ENCODE results near the gene FKBP15.
"Not testable (repeated sequence)": the region's sequence is repeated elsewhere in the genome, so short reads cannot be mapped to it uniquely, and the experiment has no call there.

The FKBP15 gene

GRCh38 chr9:113149561-113149960, 71.5 kb downstream of the FKBP15 start:
- not testable (repeated sequence) for DNase-seq (ENCODE audit: low read depth in 2 of 2)

- no peak for DNase-seq (ENCODE audit: low read depth in 2 of 2)
Observed at GRCh38 chr9:113148781-113149510, 72.1 kb downstream of the FKBP15 start.

- no peak for DNase-seq (ENCODE audit: low read depth in 2 of 2)
Observed at GRCh38 chr9:113148372-113148705, 72.7 kb downstream of the FKBP15 start.

- DNase-seq (ENCODE audit: low read depth in 2 of 2): no peak
Observed at GRCh38 chr9:113143432-113144227, 77.4 kb downstream of the FKBP15 start.

GRCh38 chr9:113140896-113141295, 80.2 kb downstream of the FKBP15 start:
- not testable (repeated sequence) for DNase-seq (ENCODE audit: low read depth in 2 of 2)

- no peak for DNase-seq (ENCODE audit: low read depth in 2 of 2)
Observed at GRCh38 chr9:113139953-113140352, 81.1 kb downstream of the FKBP15 start.

GRCh38 chr9:113139225-113139829, 81.8 kb downstream of the FKBP15 start:
- no peak for DNase-seq (ENCODE audit: low read depth in 2 of 2)

GRCh38 chr9:113138760-113139159, 82.3 kb downstream of the FKBP15 start:
- DNase-seq (ENCODE audit: low read depth in 2 of 2): no peak

- no peak for DNase-seq (ENCODE audit: low read depth in 2 of 2)
Observed at GRCh38 chr9:113137196-113138168, 83.6 kb downstream of the FKBP15 start.

GRCh38 chr9:113131689-113132151, 89.4 kb downstream of the FKBP15 start:
- DNase-seq (ENCODE audit: low read depth in 2 of 2): no peak

GRCh38 chr9:113129884-113130283, 91.2 kb downstream of the FKBP15 start:
- no peak for DNase-seq (ENCODE audit: low read depth in 2 of 2)

GRCh38 chr9:113129466-113129865, 91.6 kb downstream of the FKBP15 start:
- DNase-seq (ENCODE audit: low read depth in 2 of 2): no peak

- no peak for DNase-seq (ENCODE audit: low read depth in 2 of 2)
Observed at GRCh38 chr9:113125386-113126035, 95.6 kb downstream of the FKBP15 start.

- not testable (repeated sequence) for DNase-seq (ENCODE audit: low read depth in 2 of 2)
Observed at GRCh38 chr9:113118829-113119228, 102.2 kb downstream of the FKBP15 start.

All from stimulated activated CD4-positive, alpha-beta T cell treated with anti-CD3 and anti-CD28 coated beads, Interleukin-15, amount 100 ng/mL, for 48 hours (primary cell).